NCI-H510A treated with DMSO at 0.1 percent for 48 hours (cell line): ENCODE results near the gene ADAMTSL3.
"Not testable (repeated sequence)": the region's sequence is repeated elsewhere in the genome, so short reads cannot be mapped to it uniquely, and the experiment has no call there.

ENCODE experiments used
- DNase-seq: peaks from one replicate; lab custom pipeline; 2025; lab: John Stamatoyannopoulos, UW

The ADAMTSL3 gene

GRCh38 chr15:83702314-83702713 lies 48.4 kb downstream of the ADAMTSL3 start:
- DNase-seq: not testable (repeated sequence)

DNA sequence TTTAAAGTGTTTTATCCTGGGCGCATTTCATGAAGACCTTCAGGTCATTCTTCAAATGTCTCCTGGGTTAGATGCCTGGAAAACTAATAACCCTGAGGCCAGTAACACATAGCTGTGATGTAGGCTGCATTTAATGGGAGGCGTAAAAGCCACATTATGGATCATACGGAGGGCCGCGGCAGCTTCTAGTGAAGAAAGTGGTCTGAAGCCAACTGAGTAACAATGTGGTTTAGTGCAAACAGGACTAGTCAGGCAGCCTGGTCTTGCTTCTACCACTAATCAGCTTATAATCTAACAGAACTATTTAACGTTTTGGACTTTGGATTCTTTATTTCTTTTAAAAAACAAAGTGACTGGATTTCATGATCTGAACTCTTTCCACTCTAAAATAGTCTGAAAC lies 54.4 kb downstream of the ADAMTSL3 start:
- no peak for DNase-seq

DNA sequence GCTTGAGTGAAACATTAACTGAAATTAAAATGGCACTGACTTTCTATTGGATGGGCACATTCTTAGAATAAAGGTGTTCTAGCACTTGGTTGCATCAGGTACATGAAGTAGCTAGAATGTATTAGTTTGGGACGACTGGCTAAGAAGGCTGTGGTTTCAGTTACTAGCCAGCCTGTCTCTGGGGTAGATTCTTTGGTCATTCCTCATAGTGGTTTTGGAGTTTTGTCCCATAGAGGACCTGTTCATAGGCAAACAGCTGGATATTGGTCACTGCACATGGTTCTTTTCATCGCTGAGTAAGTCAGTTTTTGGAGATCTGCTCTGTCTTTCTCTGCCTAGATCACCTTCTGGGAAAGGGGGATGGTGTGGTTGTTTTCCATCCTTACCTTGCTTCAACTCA lies 55.3 kb downstream of the ADAMTSL3 start:
- no peak for DNase-seq

DNA sequence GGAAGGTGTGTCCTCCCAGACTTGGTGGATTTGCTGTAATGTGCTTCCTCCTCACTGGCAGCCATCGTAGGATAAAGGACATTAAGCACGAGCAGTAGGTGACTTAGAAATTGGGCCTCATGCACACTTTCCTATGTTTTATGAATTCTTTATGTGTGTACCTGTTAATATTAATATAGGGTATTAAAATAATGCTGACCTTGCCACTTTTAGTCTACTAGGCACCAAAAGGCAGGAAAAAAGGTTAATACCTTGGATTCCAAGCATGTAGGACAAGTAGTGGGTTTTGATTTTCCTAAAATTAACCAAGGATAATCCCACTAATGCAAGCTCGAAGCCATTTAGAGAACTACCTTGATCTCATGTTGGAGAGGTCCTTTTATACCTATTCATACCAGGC lies 55.9 kb downstream of the ADAMTSL3 start:
- DNase-seq: no peak

GRCh38 chr15:83710452-83710851 lies 56.5 kb downstream of the ADAMTSL3 start:
- DNase-seq: no peak

GRCh38 chr15:83711236-83711635 lies 57.3 kb downstream of the ADAMTSL3 start:
- no peak for DNase-seq

GRCh38 chr15:83713242-83713641 lies 59.3 kb downstream of the ADAMTSL3 start:
- no peak for DNase-seq

- no peak for DNase-seq
Observed at GRCh38 chr15:83714939-83715628, 61.2 kb downstream of the ADAMTSL3 start.

DNA sequence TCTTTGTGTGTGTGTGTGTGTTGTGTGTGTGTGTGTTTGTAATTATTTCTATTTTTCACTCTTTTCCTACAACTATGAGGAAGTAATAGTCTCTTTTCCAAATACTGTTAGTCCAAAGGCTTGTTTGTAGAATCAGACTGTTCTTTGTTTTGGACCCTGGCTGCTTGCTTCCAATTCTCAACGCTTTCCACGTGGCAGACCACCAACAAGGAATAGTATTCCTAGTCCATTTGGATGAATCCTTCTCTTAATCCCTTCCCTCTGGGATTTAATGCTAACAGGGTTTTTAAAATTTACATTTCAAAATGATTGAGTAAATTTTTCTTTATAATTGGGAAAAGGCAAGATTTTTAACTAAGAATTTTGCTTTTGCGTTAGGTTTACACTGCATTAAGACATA lies 62.7 kb downstream of the ADAMTSL3 start:
- no peak for DNase-seq

DNA sequence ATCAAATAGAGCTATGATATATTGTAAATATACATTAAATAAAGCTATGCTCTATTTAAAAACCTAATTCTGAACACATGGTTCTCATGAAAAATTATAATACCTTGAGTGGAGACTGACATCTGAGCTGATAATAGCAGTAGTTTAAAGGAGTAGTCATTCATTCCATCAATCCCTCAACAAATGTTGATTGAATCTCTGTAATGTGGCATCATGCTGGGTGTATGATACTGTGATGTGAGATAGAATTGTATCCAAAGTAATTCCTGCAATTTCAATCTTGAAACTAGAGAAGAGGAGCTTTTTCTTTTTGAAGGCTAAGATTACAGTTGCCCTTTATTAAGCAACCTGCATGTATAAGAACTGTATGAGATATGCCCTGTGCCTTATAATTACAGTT lies 63.1 kb downstream of the ADAMTSL3 start:
- DNase-seq: no peak

DNA sequence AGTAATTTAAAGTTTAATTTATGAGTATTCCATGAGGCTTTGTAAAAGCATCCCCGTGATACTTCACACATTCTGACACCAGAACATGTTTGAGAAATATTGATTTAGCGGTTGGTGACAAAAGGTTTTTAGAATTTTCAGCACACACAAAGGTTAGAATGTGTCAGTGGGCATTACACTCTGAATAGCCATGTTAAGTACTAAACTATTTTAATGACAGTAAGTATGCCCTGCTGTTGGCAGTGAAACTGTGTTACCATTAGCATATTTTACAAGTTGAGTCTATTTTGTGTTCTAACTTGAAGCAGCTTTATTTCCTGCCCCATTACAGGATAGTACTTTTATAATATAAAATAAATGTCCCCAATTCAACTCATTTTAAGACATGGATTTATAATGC lies 66.5 kb downstream of the ADAMTSL3 start:
- DNase-seq: no peak

GRCh38 chr15:83721031-83721430 lies 67.1 kb downstream of the ADAMTSL3 start:
- DNase-seq: no peak

- no peak for DNase-seq
Observed at GRCh38 chr15:83721981-83722380, 68.1 kb downstream of the ADAMTSL3 start.

- no peak for DNase-seq
Observed at GRCh38 chr15:83723216-83723615, 69.3 kb downstream of the ADAMTSL3 start.

- no peak for DNase-seq
Observed at GRCh38 chr15:83732196-83732595, 78.3 kb downstream of the ADAMTSL3 start.

DNA sequence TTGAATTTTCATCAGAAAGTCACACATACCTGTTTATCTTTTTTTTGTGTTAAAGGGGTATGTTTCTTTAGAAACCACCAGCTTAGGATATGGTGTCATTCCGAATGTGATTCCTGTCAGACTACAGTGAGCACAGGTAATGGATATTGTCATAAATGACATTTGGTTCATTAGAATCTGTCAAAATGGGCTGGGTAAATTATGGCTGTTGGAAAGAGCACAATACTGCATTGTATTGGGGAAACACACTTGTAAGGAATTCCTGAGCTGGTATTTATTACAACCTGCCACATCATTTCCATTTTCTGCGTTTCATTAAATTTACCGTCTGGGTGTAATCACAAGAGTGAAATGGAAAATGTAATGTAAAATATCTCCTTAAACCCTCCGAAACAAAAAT lies 78.8 kb downstream of the ADAMTSL3 start:
- DNase-seq: no peak

GRCh38 chr15:83733206-83733605 lies 79.3 kb downstream of the ADAMTSL3 start:
- no peak for DNase-seq

GRCh38 chr15:83733691-83734090 lies 79.8 kb downstream of the ADAMTSL3 start:
- DNase-seq: no peak

DNA sequence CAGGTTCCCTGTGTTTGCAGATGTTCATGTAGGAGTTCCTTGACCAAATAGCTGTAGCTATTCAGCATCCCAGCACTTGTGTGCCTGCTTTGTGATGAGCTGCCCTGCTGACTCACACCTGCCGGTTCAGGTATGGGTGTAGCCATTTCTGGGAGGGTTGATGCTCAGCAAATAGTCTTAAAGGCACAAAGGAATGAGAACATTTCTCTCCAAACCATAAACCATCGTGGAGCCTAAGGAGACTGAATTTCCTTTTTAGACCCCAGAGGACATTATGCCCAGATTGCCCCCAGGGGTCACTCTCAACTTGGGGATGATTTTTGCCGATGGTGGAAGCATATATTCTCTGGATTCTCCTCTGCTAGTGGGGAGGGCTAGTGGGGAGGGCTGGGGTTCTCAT lies 80.6 kb downstream of the ADAMTSL3 start:
- no peak for DNase-seq

DNA sequence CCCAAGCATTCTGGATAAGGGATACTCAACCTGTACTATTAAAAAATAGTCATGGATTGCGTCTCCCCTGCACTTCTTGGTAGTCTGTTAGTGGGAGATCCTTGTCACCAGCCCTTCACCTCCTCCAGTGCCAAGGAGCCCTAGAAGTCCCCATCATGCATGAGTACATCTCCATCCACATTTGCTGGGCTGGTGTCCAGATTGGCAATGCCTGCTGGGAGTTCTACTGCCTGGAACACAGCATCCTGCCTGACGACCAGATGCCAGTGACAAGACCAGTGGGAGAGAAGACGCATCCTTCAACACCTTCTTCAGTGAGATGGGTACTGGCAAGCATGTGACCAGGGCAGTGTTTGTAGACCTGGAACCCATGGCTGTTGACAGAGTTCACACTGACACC lies 85.7 kb downstream of the ADAMTSL3 start:
- DNase-seq: no peak

DNA sequence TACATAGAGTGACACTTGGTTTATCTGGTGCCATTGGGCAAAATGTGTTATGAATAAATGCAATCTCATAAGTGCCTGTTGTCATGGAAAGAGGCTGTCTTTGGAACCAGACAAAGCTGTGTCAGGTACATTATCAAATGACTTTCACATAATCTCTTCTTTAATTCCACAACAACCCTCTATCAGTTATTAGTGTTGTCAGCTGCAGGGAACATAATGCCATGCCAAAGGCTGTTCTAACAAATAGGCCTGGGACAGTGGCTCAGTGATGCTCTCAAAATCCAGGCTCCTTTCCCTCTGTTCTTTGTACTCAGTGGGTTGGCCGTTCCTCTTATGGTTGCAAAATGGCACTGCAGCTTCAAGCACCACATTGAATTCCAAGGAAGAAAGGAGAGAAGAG lies 91.8 kb downstream of the ADAMTSL3 start:
- no peak for DNase-seq

DNA sequence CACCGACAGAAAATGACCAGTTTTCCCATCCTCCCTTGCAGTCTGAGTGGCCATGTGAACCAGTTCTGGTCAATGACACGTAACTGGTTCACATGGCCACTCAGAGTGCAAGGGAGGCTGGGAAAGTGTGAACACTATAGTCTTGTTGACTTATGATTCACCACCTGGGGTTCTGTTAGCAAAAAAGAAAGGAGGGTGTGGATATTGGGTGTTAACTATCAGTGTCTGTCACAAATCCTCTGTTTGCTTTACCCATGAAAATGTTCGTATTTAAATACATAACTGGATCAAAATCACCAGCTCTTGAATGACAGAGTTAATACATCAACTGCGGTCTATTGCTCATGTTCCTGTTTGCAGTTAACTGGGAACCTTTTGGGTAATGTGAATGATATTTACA lies 92.3 kb downstream of the ADAMTSL3 start:
- no peak for DNase-seq

- no peak for DNase-seq
Observed at GRCh38 chr15:83747050-83747717, 93.3 kb downstream of the ADAMTSL3 start.

GRCh38 chr15:83747718-83748110 lies 93.8 kb downstream of the ADAMTSL3 start:
- no peak for DNase-seq
